Ectodermal cell (in vitro differentiated cells): ENCODE results near the gene MBTPS2.
"Not testable (repeated sequence)": the region's sequence is repeated elsewhere in the genome, so short reads cannot be mapped to it uniquely, and the experiment has no call there.

Experiments
- H3K27ac ChIP-seq: 2 replicates; pipeline ENCODE4 v1.7.0; 2013; ENCODE audit warnings: mild to moderate bottlenecking, low read depth, low read length; ENCODE audit not compliant: insufficient read depth, poor library complexity, severe bottlenecking
- H3K27me3 ChIP-seq: 2 replicates; pipeline ENCODE4 v1.7.0; 2013; ENCODE audit warnings: mild to moderate bottlenecking, low read length; ENCODE audit not compliant: insufficient read depth, control insufficient read depth, poor library complexity, severe bottlenecking
- H3K36me3 ChIP-seq: one replicate; pipeline ENCODE4 v1.7.0; 2013; ENCODE audit warnings: low read length; ENCODE audit not compliant: control insufficient read depth, insufficient read depth
- H3K4me1 ChIP-seq: one replicate; pipeline ENCODE4 v1.7.0; 2013; ENCODE audit warnings: low read length; ENCODE audit not compliant: control insufficient read depth, insufficient read depth
- H3K4me3 ChIP-seq: 2 replicates; pipeline ENCODE4 v1.7.0; 2013; ENCODE audit warnings: low read depth, low read length, control low read depth; ENCODE audit not compliant: insufficient read depth
- H3K9me3 ChIP-seq: 2 replicates; pipeline ENCODE4 v1.7.0; 2013; ENCODE audit warnings: mild to moderate bottlenecking, low read length, moderate library complexity; ENCODE audit not compliant: control insufficient read depth
- WGBS, 2 experiments: methylation state at CpG; one replicate each; pipeline ENCODE4 v1.1.7; 2013; ENCODE audit warnings: missing lambda C conversion rate in 2 of 2; 5-methylcytosine and 5-hydroxymethylcytosine counted together

The MBTPS2 gene

GRCh38 chrX:21855937-21856415 is 16.6 kb downstream of the MBTPS2 start, which contains the start of gene YY2:
YY2 (plus strand) TSS chrX:21855987; CDS start chrX:21856485, 498 bp downstream.
- 97 to 98% methylated on average over 28 of the region's 29 CpGs for WGBS, 2 experiments

GRCh38 chrX:21856504-21856903 is 17.1 kb downstream of the MBTPS2 start:
- Histone ChIP-seq H3K36me3 (no peaks in the 10 kb centered on the region), H3K27me3 (no peaks in the 10 kb centered on the region), H3K27ac (no peak overlapping the region), H3K4me3 (no peak overlapping the region), H3K4me1 (no peaks in the 10 kb centered on the region), H3K9me3 (no peaks in the 10 kb centered on the region)
- WGBS, 2 experiments: 96 to 97% methylated on average over 21 of the region's 21 CpGs

More at GRCh38 chrX:21855937-21856415, 16.6 kb downstream of the MBTPS2 start, which contains the start of gene YY2:
- Histone ChIP-seq H3K27ac (no peak within 1 kb of the TSS), H3K4me3 (no peak within 1 kb of the TSS), H3K9me3 (no peaks in the 10 kb centered on the region), H3K27me3 (no peaks in the 10 kb centered on the region), H3K36me3 (no peaks in the 10 kb centered on the region), H3K4me1 (no peaks in the 10 kb centered on the region)

- Histone ChIP-seq H3K27me3 (no peaks in the 10 kb centered on the region), H3K36me3 (no peaks in the 10 kb centered on the region), H3K27ac (no peak overlapping the region), H3K4me1 (no peaks in the 10 kb centered on the region), H3K9me3 (no peaks in the 10 kb centered on the region), H3K4me3 (no peak overlapping the region)
- no CpG with 5 or more reads among the region's 1 CpG for WGBS, 2 experiments
These were observed 23.8 kb downstream of the MBTPS2 start for GRCh38 chrX:21863241-21863640.

- Histone ChIP-seq H3K36me3 (no peaks in the 10 kb centered on the region), H3K4me1 (no peaks in the 10 kb centered on the region), H3K4me3 (no peak overlapping the region), H3K27ac (no peak overlapping the region), H3K9me3 (no peaks in the 10 kb centered on the region), H3K27me3 (no peaks in the 10 kb centered on the region)
These were observed 26.0 kb downstream of the MBTPS2 start for GRCh38 chrX:21865436-21865835.

GRCh38 chrX:21870494-21870893 is 31.1 kb downstream of the MBTPS2 start:
- WGBS, 2 experiments: 100% methylated on average over 1 of the region's 1 CpG; no CpG with 5 or more reads in 1 of the 2 experiments
- Histone ChIP-seq H3K36me3 (no peaks in the 10 kb centered on the region), H3K27ac (no peak overlapping the region)

GRCh38 chrX:21873063-21873775 is 33.8 kb downstream of the MBTPS2 start:
- H3K27ac ChIP-seq: no peak overlapping the region
- H3K9me3 ChIP-seq: no peaks in the 10 kb centered on the region
- no peaks in the 10 kb centered on the region for H3K4me1 ChIP-seq
- no peaks in the 10 kb centered on the region for H3K36me3 ChIP-seq
- WGBS, 2 experiments: 96% methylated on average over 3 to 4 of the region's 4 CpGs
- H3K27me3 ChIP-seq: no peaks in the 10 kb centered on the region
- H3K4me3 ChIP-seq: no peak overlapping the region

More at GRCh38 chrX:21870494-21870893, 31.1 kb downstream of the MBTPS2 start:
- Histone ChIP-seq H3K27me3 (no peaks in the 10 kb centered on the region), H3K4me1 (no peaks in the 10 kb centered on the region), H3K4me3 (no peak overlapping the region), H3K9me3 (no peaks in the 10 kb centered on the region)

GRCh38 chrX:21874182-21874581 is 34.8 kb downstream of the MBTPS2 start:
- H3K4me1 ChIP-seq, H3K9me3 ChIP-seq, H3K27me3 ChIP-seq, H3K4me3 ChIP-seq, H3K27ac ChIP-seq, H3K36me3 ChIP-seq: not testable (repeated sequence)
- 97% methylated on average over 3 of the region's 3 CpGs for WGBS, 2 experiments

- Histone ChIP-seq H3K27me3 (no peaks in the 10 kb centered on the region), H3K36me3 (no peaks in the 10 kb centered on the region), H3K9me3 (no peaks in the 10 kb centered on the region), H3K4me1 (no peaks in the 10 kb centered on the region), H3K4me3 (no peak overlapping the region), H3K27ac (no peak overlapping the region)
- WGBS, 2 experiments: 92 to 95% methylated on average over 1 of the region's 1 CpG
These were observed 35.6 kb downstream of the MBTPS2 start for GRCh38 chrX:21875013-21875412.

GRCh38 chrX:21881881-21882574 is 42.6 kb downstream of the MBTPS2 start:
- no peaks in the 10 kb centered on the region for H3K27me3 ChIP-seq
- no peak overlapping the region for H3K27ac ChIP-seq
- H3K4me1 ChIP-seq: peaks cover 5% of the 10 kb centered on the region
- H3K36me3 ChIP-seq: no peaks in the 10 kb centered on the region
- no peaks in the 10 kb centered on the region for H3K9me3 ChIP-seq
- H3K4me3 ChIP-seq: no peak overlapping the region
- 80 to 97% methylated on average over 2 of the region's 3 CpGs for WGBS, 2 experiments

- Histone ChIP-seq H3K4me1 (peaks cover 5% of the 10 kb centered on the region), H3K4me3 (no peak overlapping the region), H3K27ac (no peak overlapping the region), H3K9me3 (no peaks in the 10 kb centered on the region), H3K27me3 (no peaks in the 10 kb centered on the region), H3K36me3 (no peaks in the 10 kb centered on the region)
- 89 to 95% methylated on average over 5 of the region's 5 CpGs for WGBS, 2 experiments
These were observed 43.8 kb downstream of the MBTPS2 start for GRCh38 chrX:21883258-21883657.
